NB4 (cell line): ENCODE data around the gene CCDC50.

ENCODE experiments used
- CTCF ChIP-seq: IDR thresholded peaks from one replicate; pipeline ENCODE4 v1.5.1; 2012; ENCODE audit warnings: low read depth, low read length
- POLR2A ChIP-seq: IDR thresholded peaks from 2 replicates; pipeline ENCODE4 v1.6.1; 2011; ENCODE audit warnings: mild to moderate bottlenecking; ENCODE audit not compliant: insufficient read length; ENCODE audit errors: extremely low read depth

- TF ChIP-seq CTCF: no peak
- no peak for TF ChIP-seq POLR2A
Observed at GRCh38 chr3:191298846-191299245, 30.3 kb upstream of the CCDC50 start.
